ENCODE data around the gene GAS2L3. TPM values are rescaled to one million over a fixed set of nuclear protein-coding genes. Genes with fewer than 3 reads are reported as not detected.
"Not testable (repeated sequence)": the region's sequence is repeated elsewhere in the genome, so short reads cannot be mapped to it uniquely, and the experiment has no call there.

GAS2L3 gene
- total RNA-seq, 1 experiment from 2014 or later, result 13.4 TPM

DNA sequence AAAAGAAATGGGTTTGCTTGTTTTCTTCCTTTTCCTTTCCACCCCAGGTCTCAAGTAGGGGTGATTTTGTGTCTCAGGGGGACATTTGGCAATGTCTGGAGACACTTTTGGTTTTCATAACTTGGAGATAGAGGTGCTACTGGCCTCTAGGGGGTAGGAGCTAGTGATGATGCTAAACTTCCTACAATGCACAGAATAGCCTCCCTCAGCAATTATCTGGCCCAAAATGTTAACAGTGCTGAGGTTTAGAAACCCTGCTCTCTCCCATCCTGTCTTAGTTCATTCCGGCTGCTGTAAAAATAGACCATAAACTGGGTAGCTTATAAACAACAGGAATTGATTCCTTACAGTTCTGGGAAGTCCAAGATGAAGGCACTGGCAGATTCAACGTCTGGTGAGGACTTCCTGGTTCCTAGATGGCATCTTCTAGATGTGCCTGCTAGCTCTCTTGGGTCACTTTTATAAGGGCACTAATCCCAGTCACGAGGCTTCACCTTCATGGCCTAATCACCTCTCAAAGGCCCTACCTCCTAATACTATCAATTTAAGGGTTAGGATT lies 7.4 kb upstream of the GAS2L3 start:
- Histone ChIP-seq H3K27me3 (no peaks in the 10 kb centered on the region; the same call in 1 of the 2 replicates), H3K9me3 (no peaks in the 10 kb centered on the region)
- no peak for DNase-seq

DNA sequence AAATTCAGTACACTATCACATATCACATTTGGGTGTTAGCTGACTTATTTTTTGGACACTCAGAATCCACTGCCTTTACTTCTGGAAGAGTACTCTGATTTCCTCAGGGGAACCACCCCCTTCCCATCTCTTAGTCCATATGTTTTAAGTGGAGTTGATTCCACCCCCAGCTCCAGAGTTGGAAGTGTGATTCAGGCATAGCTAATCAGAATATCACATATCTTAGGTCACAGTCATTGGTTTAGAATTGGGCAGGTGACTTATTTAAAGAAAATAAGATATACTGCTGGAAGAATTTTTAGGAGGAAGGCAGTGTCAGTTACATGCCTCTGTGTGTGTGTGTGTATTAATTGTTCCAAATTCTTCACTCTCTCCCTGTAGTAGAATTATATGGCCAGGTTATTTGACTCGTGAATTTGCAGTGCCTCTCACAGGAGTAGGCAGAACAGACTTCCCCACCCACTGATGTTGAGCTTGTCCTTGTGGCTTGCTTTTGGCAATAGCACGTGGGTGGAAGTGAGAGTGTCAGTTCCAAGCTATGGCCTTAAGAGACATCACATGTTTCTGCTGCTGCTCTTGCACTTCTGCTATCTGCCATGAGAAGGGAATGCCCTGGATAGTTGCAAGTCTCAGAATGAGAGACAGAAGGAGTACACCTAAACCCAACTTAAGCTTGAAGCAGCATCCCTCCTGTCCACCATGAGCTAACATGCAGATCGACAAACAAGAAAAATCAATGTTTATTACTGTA lies 6.4 kb upstream of the GAS2L3 start:
- DNase-seq, result no peak
- H3K27me3 ChIP-seq, result no peaks in the 10 kb centered on the region; the same call in 1 of the 2 replicates
- no peaks in the 10 kb centered on the region for H3K9me3 ChIP-seq

More for the DNA sequence above, 7.4 kb upstream of the GAS2L3 start:
- Histone ChIP-seq H3K4me3 (no peak overlapping the region), H3K36me3 (no peaks in the 10 kb centered on the region)

DNA sequence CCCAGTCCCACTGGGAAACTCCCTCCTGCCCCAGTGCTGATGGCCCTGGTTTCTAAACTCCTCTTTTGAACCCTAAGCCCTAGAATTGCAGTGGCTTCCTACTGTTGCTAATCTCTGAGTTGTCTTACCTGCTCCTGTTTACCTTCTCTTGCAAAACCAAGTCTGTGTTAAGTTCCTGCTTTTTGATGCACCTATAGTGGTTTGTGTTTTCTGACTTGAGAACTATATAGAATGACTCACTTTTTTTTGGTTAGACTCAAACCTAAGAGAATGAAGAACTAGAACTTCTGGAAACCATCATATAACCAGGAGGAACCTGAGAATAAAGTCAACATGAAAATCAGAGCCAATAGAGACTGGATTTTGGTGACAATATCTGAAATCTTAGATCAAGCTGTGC lies 5.5 kb upstream of the GAS2L3 start:
- no peaks in the 10 kb centered on the region for H3K9me3 ChIP-seq
- H3K36me3 ChIP-seq, result no peaks in the 10 kb centered on the region
- no peak for DNase-seq
- H3K27me3 ChIP-seq, result no peaks in the 10 kb centered on the region; the same call in 1 of the 2 replicates
- no peak overlapping the region for H3K4me3 ChIP-seq

More for the DNA sequence above, 6.4 kb upstream of the GAS2L3 start:
- H3K36me3 ChIP-seq, result no peaks in the 10 kb centered on the region
- no peak overlapping the region for H3K4me3 ChIP-seq

DNA sequence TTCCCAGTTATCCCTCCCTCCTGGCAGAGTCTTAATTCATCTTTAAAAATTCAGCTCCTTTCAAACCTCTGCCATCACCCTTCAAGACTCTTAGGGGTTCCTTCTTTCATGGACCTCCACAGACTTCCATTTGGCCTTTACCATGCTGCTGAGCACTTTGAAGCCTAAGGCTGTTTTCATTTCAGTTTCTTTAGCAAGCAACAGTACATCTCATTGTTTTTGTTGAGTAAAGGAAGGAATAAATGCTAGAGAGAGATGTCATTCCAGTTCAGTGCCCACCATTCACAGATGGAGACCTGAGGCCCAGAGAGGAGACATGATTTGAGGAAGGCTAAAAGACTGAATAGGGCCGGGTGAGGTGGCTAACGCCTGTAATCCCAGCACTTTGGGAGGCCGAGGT lies 1.3 kb upstream of the GAS2L3 start:
- no peak for DNase-seq
- H3K4me3 ChIP-seq, result no peak overlapping the region

DNA sequence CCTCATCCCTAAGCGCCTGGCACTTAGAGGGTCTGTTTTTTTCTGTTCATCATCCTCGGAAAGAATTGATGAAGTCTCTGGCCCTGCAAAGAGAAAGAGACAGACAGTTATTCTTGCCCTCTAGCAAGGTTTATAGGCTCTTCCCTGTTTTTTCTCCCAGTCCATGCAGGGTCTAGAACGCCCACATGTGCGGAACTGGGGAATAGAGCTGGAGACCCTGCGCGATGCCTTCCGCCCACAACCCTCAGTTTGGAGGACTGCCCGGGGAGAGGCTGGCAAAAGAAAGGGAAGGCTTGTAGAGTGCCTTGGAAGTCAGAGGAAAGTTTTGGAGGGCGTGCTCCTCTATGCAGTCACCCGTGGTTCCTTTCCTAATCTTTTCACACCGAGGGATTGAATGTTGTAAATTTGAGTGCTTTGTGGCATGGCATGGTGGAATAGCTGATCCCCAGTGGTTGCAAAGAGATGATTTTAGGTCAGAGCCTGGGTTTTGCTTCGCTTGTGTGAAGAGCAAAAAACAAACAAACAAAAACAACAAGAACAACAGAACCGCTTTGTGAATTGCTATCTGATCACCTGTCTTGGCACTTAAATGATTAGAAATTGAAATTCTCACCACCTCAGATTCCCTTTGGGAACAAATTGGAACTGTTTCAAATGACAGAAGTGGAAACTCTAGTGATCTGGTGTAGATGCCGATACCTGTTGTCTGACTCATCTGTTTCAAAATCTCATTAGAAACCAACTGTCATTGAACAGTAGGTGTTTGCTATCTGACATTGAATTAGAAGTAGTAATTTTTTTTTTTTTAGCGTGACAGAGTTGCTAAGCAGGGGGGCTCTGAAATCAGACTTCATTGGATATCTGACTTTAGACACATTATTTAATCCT lies 947 bp downstream of the GAS2L3 start:
- H3K36me3 ChIP-seq, result no peaks in the 10 kb centered on the region
- peak overlapping the region; percentile 70 for H3K4me3 ChIP-seq
- DNase-seq, result peak; percentile 72
- no peaks in the 10 kb centered on the region for H3K9me3 ChIP-seq
- no peaks in the 10 kb centered on the region for H3K27me3 ChIP-seq

More for the DNA sequence above, 1.3 kb upstream of the GAS2L3 start:
- H3K27me3 ChIP-seq, result no peaks in the 10 kb centered on the region
- H3K36me3 ChIP-seq, result no peaks in the 10 kb centered on the region
- no peaks in the 10 kb centered on the region for H3K9me3 ChIP-seq

DNA sequence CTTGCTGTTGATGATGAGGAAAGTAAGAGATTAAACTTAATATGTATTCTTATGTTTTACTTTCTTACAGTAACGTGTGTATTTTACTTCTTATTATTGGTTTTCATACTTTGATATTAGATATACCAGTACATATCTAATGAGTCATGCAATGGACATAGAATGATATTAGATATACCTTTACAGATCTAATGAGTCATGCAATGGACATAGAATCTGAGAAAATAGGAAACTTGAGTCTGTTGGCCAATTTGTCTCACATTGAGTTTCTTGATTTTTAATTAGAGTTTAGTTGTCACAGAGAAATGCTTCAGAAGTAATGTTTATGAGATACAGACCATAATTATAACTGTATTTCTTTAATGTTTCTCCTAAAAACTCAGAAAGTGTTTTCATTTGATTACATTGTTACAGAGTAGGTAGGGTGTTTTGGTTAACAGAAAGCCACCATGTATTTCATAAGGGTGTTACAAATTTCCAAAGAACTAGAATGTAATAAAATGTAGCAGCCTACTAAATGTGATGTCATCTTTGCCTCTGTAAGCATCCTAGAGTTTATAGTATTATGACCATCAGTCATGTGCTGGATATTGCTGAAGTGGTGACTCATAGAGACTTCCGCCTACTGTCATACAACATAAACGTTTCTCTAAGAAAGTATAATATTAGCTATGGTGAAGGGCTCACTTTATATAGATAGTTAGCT lies 3.0 kb downstream of the GAS2L3 start:
- H3K36me3 ChIP-seq, result peaks cover 4% of the 10 kb centered on the region; the same call in 1 of the 2 replicates
- no peak for DNase-seq
- H3K4me3 ChIP-seq, result no peak overlapping the region
- no peaks in the 10 kb centered on the region for H3K27me3 ChIP-seq
- peaks cover 4% of the 10 kb centered on the region for H3K9me3 ChIP-seq

DNA sequence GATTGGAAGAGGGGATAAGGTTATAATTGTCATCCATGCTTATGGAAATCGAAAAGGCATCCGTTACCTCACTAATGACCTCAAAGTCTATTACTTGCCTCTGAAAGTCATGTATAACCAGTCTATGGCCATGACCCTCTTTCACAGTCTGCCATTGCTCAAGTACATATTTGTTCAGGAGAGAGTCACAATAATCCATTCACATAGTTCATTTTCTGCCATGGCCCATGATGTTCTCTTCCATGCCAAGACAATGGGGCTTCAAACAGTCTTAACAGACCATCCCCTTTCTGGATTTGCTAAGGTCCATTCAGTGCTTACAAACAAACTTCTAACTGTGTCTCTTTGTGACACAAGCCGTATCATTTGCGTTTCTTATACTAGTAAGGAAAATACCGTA lies 5.4 kb downstream of the GAS2L3 start:
- no peak for DNase-seq
- no peak overlapping the region for H3K4me3 ChIP-seq
- no peaks in the 10 kb centered on the region for H3K27me3 ChIP-seq
- peaks cover 4% of the 10 kb centered on the region; the same call in 1 of the 2 replicates for H3K36me3 ChIP-seq
- H3K9me3 ChIP-seq, result peaks cover 23% of the 10 kb centered on the region

DNA sequence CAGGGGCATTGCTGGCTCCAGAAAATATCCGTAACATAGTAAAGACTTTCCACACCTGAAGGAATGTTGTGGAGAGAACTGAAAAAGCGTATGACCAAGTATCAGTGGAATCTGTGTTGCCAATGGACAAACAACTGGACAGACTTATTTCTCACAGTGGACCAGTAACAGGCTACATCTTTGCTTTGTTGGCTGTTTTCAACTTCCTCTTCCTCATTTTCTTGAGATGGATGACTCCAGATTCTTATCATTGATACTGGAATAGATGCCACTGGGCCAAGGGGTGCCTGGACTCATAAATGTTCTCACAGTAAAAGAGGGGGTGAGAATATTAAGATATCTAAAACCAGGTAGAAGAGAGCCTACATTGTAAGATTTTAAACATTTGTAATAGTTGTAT lies 6.4 kb downstream of the GAS2L3 start:
- Histone ChIP-seq H3K4me3 (no peak overlapping the region), H3K36me3 (peaks cover 4% of the 10 kb centered on the region; the same call in 1 of the 2 replicates), H3K27me3 (no peaks in the 10 kb centered on the region), H3K9me3 (peaks cover 26% of the 10 kb centered on the region)
- no peak for DNase-seq

DNA sequence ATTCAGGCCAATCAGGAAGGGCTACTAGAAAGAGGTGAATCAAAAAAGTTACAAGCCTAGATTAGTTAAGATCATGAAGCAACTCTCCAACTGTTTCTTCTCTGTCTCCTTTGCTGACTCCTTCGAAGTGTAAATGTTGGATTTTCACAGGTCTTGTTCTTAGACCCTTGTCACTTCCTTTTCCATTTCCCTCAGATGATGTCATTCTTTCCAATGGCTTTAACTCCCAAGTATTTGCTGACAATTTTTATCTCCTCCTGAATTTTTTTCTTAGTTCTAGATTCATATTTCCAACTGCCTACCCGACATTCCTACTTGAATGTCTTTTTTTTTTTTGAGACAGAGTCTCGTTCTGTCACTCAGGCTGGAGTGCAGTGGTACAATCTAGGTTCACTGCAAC lies 10.8 kb downstream of the GAS2L3 start:
- no peak for DNase-seq
- no peaks in the 10 kb centered on the region for H3K27me3 ChIP-seq
- peaks cover 4% of the 10 kb centered on the region for H3K36me3 ChIP-seq
- no peak overlapping the region for H3K4me3 ChIP-seq
- H3K9me3 ChIP-seq, result peaks cover 48% of the 10 kb centered on the region

DNA sequence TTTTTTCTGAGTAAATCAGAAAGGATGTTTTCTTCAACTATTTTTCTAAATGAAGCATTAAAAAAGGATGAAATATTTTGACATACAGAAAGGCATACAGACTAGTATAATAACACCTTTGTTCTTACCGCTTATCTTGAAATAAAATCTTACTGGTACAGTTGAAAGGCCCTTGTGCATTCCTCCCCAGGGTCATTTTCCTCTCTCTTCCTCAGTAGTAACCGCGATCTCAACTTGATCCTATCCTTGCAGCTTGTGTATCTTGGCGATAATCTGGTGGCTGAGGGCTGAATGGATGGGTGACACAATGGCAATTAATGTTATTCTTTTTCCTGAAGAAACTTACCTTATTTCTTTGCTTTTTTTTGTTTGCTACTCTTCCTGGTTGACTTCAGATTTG lies 18.5 kb downstream of the GAS2L3 start:
- DNase-seq, result no peak
- H3K9me3 ChIP-seq, result peaks cover 15% of the 10 kb centered on the region
- no peak overlapping the region for H3K4me3 ChIP-seq
- no peaks in the 10 kb centered on the region; the same call in 1 of the 2 replicates for H3K36me3 ChIP-seq
- no peaks in the 10 kb centered on the region for H3K27me3 ChIP-seq

DNA sequence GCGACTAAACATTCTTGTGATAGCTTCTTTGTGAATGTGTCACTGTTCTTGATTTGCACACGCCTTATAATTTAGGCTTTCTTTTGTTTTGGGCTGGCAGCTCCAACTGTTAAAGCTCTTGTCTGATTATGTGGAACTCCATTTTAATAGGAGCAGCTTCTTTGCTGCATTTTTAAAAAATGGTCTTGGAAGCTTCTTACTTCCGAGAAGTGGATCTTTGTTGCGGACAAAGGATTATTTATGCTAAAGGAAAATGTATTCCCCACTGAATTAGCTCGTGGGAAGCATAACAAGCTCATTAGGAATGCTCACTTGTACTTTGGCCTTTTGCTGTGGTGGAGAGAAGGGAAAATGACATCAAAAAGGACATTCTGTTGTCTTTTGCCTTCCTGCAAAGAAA lies 20.0 kb downstream of the GAS2L3 start:
- no peak for DNase-seq
- no peak overlapping the region for H3K4me3 ChIP-seq
- H3K9me3 ChIP-seq, result peaks cover 11% of the 10 kb centered on the region; the same call in 1 of the 2 replicates

DNA sequence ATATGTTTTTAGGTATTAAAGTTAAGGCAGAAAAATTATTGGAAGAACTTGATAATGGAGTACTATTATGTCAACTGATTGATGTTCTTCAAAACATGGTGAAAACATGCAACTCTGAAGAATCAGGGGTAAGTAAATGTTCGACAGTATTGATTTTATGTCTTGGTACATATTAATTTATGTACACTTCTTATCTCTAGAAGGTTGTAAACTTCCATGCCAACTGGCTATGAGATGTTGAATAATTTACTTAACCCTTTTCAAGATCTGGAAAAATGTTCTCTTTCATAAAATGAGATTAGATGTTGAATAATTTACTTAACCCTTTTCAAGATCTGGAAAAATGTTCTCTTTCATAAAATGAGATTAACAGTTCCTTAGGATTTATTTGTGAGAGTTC lies 28.1 kb downstream of the GAS2L3 start:
- Histone ChIP-seq H3K9me3 (no peaks in the 10 kb centered on the region), H3K4me3 (no peak overlapping the region)

More for the DNA sequence above, 20.0 kb downstream of the GAS2L3 start:
- H3K36me3 ChIP-seq, result no peaks in the 10 kb centered on the region; the same call in 1 of the 2 replicates
- H3K27me3 ChIP-seq, result no peaks in the 10 kb centered on the region

DNA sequence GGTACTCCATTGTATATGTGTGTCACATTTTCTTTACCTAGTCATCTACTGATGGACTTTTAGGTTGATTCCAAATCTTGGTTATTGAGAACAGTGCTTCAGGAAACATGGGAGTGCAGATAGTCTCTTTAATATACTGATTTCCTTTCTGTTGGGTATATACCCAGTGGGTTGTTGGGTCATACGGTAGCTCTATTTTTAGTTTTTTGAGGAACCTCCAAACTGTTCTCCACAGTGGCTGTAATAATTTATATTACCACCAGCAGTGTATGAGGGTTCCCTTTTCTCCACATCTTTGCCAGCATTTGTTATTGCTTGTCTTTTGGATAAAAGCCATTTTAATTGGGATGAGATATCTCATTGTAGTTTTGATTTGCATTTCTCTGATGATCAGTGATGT lies 29.5 kb downstream of the GAS2L3 start:
- H3K9me3 ChIP-seq, H3K27me3 ChIP-seq, H3K4me3 ChIP-seq, DNase-seq, H3K36me3 ChIP-seq: not testable (repeated sequence)

More for the DNA sequence above, 28.1 kb downstream of the GAS2L3 start:
- Histone ChIP-seq H3K27me3 (no peaks in the 10 kb centered on the region), H3K36me3 (peaks cover 9% of the 10 kb centered on the region; the same call in 1 of the 2 replicates)
- DNase-seq, result no peak

DNA sequence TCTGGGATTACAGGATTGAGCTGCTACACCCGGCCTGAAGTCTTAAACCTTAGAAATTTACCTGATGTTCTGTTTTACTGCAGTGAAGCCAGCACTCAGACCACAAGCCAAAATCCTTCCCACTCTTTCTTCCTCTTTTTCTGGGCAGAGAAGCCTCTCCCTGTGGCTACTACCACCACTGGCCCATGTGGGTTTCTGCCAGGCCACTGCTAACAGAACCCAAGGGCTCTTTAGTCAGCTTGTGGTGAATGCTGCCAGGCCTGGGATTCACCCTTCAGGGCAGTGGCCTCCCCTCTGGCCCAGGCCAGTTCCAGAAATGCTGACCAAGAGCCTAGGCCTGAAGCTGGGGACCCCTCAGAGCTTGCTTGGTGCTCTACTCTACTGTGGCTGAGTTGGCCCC lies 35.3 kb downstream of the GAS2L3 start:
- peaks cover 12% of the 10 kb centered on the region for H3K36me3 ChIP-seq
- H3K4me3 ChIP-seq, result no peak overlapping the region
- no peaks in the 10 kb centered on the region for H3K9me3 ChIP-seq
- no peaks in the 10 kb centered on the region for H3K27me3 ChIP-seq
- DNase-seq, result peak; percentile 4

DNA sequence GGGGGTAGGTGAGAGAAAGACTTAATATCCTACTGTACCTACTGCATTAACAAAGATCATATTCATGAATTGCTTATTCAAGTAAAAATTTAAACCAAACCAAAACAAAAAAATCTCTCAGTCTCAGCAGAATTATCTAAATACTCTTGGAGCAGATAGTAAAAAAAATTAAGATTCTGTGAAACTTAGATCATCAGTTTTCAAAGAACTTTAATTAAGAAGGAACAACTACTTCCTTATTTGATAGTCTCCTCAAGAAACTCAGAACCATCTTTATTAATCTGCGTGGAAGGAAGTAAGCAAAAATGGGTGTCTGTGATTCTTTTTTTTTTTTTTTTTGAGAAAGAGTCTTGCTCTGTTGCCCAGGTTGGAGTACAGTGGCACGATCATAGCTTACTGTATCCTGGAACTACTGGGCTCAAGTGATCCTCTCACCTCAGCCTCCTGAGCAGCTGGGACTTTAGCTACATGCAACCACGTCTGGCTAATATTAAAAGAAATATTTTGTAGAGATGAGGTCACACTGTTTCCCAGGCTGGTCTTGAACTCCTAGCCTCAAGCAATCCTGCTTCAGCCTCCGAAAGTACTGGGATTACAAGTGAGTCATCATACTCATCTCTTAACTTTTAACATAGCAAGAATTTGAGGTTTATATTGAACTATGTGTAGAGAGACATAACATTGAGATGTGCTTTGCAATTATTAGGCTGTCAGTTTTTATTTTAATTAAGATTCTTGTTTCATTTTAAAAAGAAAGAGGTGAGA lies 37.4 kb downstream of the GAS2L3 start:
- Histone ChIP-seq H3K36me3 (peaks cover 12% of the 10 kb centered on the region), H3K4me3 (no peak overlapping the region), H3K9me3 (no peaks in the 10 kb centered on the region), H3K27me3 (no peaks in the 10 kb centered on the region)
- no peak for DNase-seq

DNA sequence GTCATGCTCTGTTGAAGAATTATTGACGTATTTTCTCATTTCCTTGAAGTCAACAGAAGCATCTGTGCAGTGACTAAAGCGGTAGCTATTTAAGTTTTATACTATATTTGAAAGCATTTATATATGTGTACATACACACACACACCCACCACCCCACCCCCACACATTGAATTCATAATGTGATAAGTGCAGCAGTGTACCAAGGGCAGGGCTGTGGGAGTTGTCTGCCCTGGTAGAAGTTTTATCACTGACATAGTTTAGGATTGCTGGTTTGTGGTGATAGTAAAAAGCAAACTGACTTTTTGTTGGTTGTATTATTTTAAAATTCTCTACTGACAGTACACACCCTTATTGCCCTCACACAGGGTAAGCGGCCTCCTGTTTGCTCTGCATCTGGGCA lies 39.1 kb downstream of the GAS2L3 start:
- DNase-seq, result no peak
- no peaks in the 10 kb centered on the region for H3K27me3 ChIP-seq
- no peaks in the 10 kb centered on the region for H3K9me3 ChIP-seq

More for the DNA sequence above, 39.1 kb downstream of the GAS2L3 start:
- Histone ChIP-seq H3K36me3 (peaks cover 12% of the 10 kb centered on the region), H3K4me3 (no peak overlapping the region)
